HepG2 (cell line): ENCODE data around the gene DDAH1. TPM values are rescaled to one million over a fixed set of nuclear protein-coding genes. Genes with fewer than 3 reads are reported as not detected.

ENCODE experiments used
- ATAC-seq: fragments of 200-7000 bp; cut with Tn5 transposase; 3 replicates; pipeline ENCODE4 v1.9.1; 2020; ENCODE audit warnings: mild to moderate bottlenecking, moderate library complexity
- BruUV-seq: library from RNA; stranded (reverse); fragments of 400-500 nt; replicated peaks from 2 replicates; lab custom pipeline; 2021; lab: Mats Ljungman, UMichigan
- CTCF ChIA-PET: fragments of 300-600 bp; formaldehyde crosslinking; extraction: SDS; loops from one replicate; lab custom pipeline; 2021; ENCODE audit warnings: low total read pairs, inconsistent platforms, low intra/inter-chr PET ratio; lab: Yijun Ruan, JAX
- POLR2A ChIA-PET: fragments of 350-600 bp; sonication (Branson Sonifier 250); formaldehyde crosslinking; loops from one replicate; lab custom pipeline; 2020; ENCODE audit warnings: antibody characterized with exemption, inconsistent platforms; lab: Yijun Ruan, JAX
- DNase-seq: peaks from one replicate; pipeline ENCODE4 v3.0.0-alpha.2; 2015; ENCODE audit warnings: low spot score
- FAIRE-seq: peaks from 3 replicates; lab custom pipeline; 2011; peaks lifted over from hg19 to GRCh38; lab: Jason Lieb, UNC
- H2AFZ ChIP-seq: one replicate; pipeline ENCODE4 v1.6.1; 2011; ENCODE audit warnings: low read length, inconsistent platforms
- H3K27ac ChIP-seq: fragments of 300-600 bp; 3 replicates; pipeline ENCODE4 v1.8.0; 2011; ENCODE audit warnings: mixed run types, mild to moderate bottlenecking, mixed read lengths, low read length, inconsistent platforms; ENCODE audit not compliant: insufficient read depth; ENCODE audit errors: extremely low read length
- H3K27me3 ChIP-seq, 2 experiments: fragments of 200-600 bp in 1 of 2; 2 replicates in 1 of 2; 3 replicates in 1 of 2; pipeline versions ENCODE4 v1.6.0 to v1.8.0; 2011; ENCODE audit warnings: low read length in 2 of 2, mild to moderate bottlenecking in 2 of 2, moderate library complexity in 2 of 2, inconsistent platforms in 1 of 2; ENCODE audit not compliant: insufficient read depth in 2 of 2, control insufficient read depth in 1 of 2
- H3K36me3 ChIP-seq, 2 experiments: fragments of 200-600 bp in 1 of 2; replicated peaks in 1 of 2; 2 replicates in 1 of 2; 3 replicates in 1 of 2; pipeline versions ENCODE4 v1.5.1 to v1.8.0; 2011; ENCODE audit warnings: low read length in 2 of 2, inconsistent platforms in 1 of 2; ENCODE audit not compliant: insufficient read depth in 2 of 2, control insufficient read depth in 1 of 2
- H3K4me1 ChIP-seq: 2 replicates; pipeline ENCODE4 v1.5.1; 2012; ENCODE audit warnings: low read length, inconsistent platforms; ENCODE audit not compliant: insufficient read depth
- H3K4me2 ChIP-seq: 2 replicates; pipeline ENCODE4 v1.6.0; 2011; ENCODE audit warnings: low read depth, low read length, inconsistent platforms
- H3K4me3 ChIP-seq, 3 experiments: fragments of 200-600 bp in 1 of 3; sonication (generic), shearing (Covaris generic) in 1 of 3; replicated peaks in 1 of 3; 2 replicates each; pipeline ENCODE4 v1.5.1; 2011 to 2016; ENCODE audit warnings: low read length in 3 of 3, inconsistent platforms in 2 of 3, low read depth in 2 of 3, mild to moderate bottlenecking in 2 of 3, control low read depth in 1 of 3, mixed read lengths in 1 of 3; ENCODE audit not compliant: insufficient read depth in 1 of 3
- H3K79me2 ChIP-seq: one replicate; pipeline ENCODE4 v1.6.1; 2011; ENCODE audit warnings: low read length, inconsistent platforms; ENCODE audit not compliant: insufficient read depth
- H3K9ac ChIP-seq: 2 replicates; pipeline ENCODE4 v1.6.0; 2011; ENCODE audit warnings: mild to moderate bottlenecking, low read depth, low read length, inconsistent platforms; ENCODE audit not compliant: insufficient read depth
- H3K9me3 ChIP-seq: 2 replicates; pipeline ENCODE4 v1.5.1; 2012; ENCODE audit warnings: mild to moderate bottlenecking, low read length
- H4K20me1 ChIP-seq: 2 replicates; pipeline ENCODE4 v1.6.0; 2011; ENCODE audit warnings: inconsistent platforms, mild to moderate bottlenecking, low read length, moderate library complexity; ENCODE audit not compliant: insufficient read depth
- CTCF ChIP-seq: sonication (generic); formaldehyde crosslinking; IDR thresholded peaks from 2 replicates; pipeline ENCODE4 v1.5.0; 2020; ENCODE audit warnings: mild to moderate bottlenecking, missing genetic modification reagents, moderate library complexity
- GATAD2A ChIP-seq: IDR thresholded peaks from 2 replicates; pipeline ENCODE4 v1.6.1; 2016
- MLLT10 ChIP-seq: sonication (generic); formaldehyde crosslinking; IDR thresholded peaks from 2 replicates; pipeline ENCODE4 v1.4.0; 2020; ENCODE audit warnings: missing genetic modification reagents
- MYPOP ChIP-seq: sonication (generic); formaldehyde crosslinking; IDR thresholded peaks from 2 replicates; pipeline ENCODE4 v1.8.1; 2023; ENCODE audit warnings: mild to moderate bottlenecking, moderate library complexity, missing genetic modification reagents
- PPARG ChIP-seq: conservative IDR thresholded peaks from 2 replicates; pipeline ENCODE4 v1.6.1; 2016; ENCODE audit warnings: missing biosample characterization, missing genetic modification reagents
- ZNF12 ChIP-seq: sonication (generic); formaldehyde crosslinking; IDR thresholded peaks from 2 replicates; pipeline ENCODE4 v1.5.0; 2020; ENCODE audit warnings: missing genetic modification reagents
- ZNF292 ChIP-seq: sonication (generic); formaldehyde crosslinking; IDR thresholded peaks from 2 replicates; pipeline ENCODE4 v1.8.1; 2022; ENCODE audit warnings: mild to moderate bottlenecking, low read depth, missing genetic modification reagents, borderline replicate concordance
- ZNF441 ChIP-seq: sonication (generic); formaldehyde crosslinking; IDR thresholded peaks from 2 replicates; pipeline ENCODE4 v1.7.0; 2021; ENCODE audit warnings: missing genetic modification reagents, borderline replicate concordance
- ZNF891 ChIP-seq: sonication (generic); formaldehyde crosslinking; IDR thresholded peaks from 2 replicates; pipeline ENCODE4 v1.5.0; 2020; ENCODE audit warnings: mild to moderate bottlenecking, missing genetic modification reagents
- ZSCAN29 ChIP-seq: sonication (generic); formaldehyde crosslinking; conservative IDR thresholded peaks from 2 replicates; pipeline ENCODE4 v1.4.0; 2020; ENCODE audit warnings: mild to moderate bottlenecking, missing genetic modification reagents
- WGBS: methylation state at CpG from one replicate; pipeline ENCODE4 v1.1.6; 2017; ENCODE audit warnings: low lambda C conversion rate; 5-methylcytosine and 5-hydroxymethylcytosine counted together
- in situ Hi-C: cut with HindIII; loops from 2 replicates; pipeline ENCODE4 v1.10.0; 2017; ENCODE audit warnings: low pct_unique_long_range_greater_than_20kb; ENCODE audit not compliant: extremely low pct_ligation_motif_present
- intact Hi-C: fragments of 100-400 bp; cut with micrococcal nuclease; formaldehyde crosslinking; loops from one replicate; pipeline ENCODE4 v1.10.0; 2022; ENCODE audit not compliant: unreplicated experiment
- polyA plus RNA-seq, 8 experiments: library from polyadenylated mRNA; depleted of rRNA in 3 of 8; stranded (reverse) in 7 of 8; unstranded in 1 of 8; fragments of >200 nt; fragmentation: Illumina TruSeq in 4 of 8; extraction: Trizol in 4 of 8; gene quantifications; 2 replicates each; pipeline versions ENCODE4 v1.2.1 to v1.2.3, GENCODE V29; 2011 to 2016; ENCODE audit warnings: low read depth in 4 of 8, missing spikeins in 1 of 8, mixed read lengths in 1 of 8; ENCODE audit not compliant: insufficient read depth in 1 of 8
- total RNA-seq, 5 experiments: library from RNA; depleted of rRNA; stranded (reverse); fragments of >200 nt; fragmentation: Illumina TruSeq; extraction: Trizol; gene quantifications; 2 replicates each; pipeline ENCODE4 v1.2.3, GENCODE V29; 2016; ENCODE audit warnings: low read depth in 1 of 5

Gene DDAH1
- total and polyA plus RNA-seq, 2 of the 13 experiments (the other 11 are each of a cell fraction or from before 2014, with no cell fraction given) = 39.7 to 64.4 TPM

GRCh38 chr1:85396194-85396593, 68.8 kb downstream of the DDAH1 start:
- CTCF ChIA-PET = no interaction called here
- FAIRE-seq = no peak
- Histone ChIP-seq H3K9ac (no peak overlapping the region), H3K4me1 (peaks cover 7% of the 10 kb centered on the region; the same call in 1 of the 2 replicates), H3K4me2 (no peak overlapping the region)
- WGBS = no CpG with 5 or more reads among the region's 2 CpGs
- POLR2A ChIA-PET = no interaction called here
- BruUV-seq = no TSS peak
- in situ Hi-C loops = loop anchor here (5.0 kb wide), 1 partner anchor 89 kb away; no protein-coding TSS in a partner anchor
- TF ChIP-seq GATAD2A (CRISPR knock-in tag) (no peak), ZSCAN29 (CRISPR knock-in tag) (no peak), ZNF891 (no peak), PPARG (CRISPR knock-in tag) (no peak), ZNF292 (no peak), ZNF441 (CRISPR knock-in tag) (no peak), ZNF12 (no peak), MLLT10 (no peak), MYPOP (no peak), CTCF (CRISPR knock-in tag) (no peak)
- TF ChIP-seq, all 625 proteins: peak for 0
- Histone ChIP-seq H3K9me3 (no peaks in the 10 kb centered on the region), H3K27me3 (no peaks in the 10 kb centered on the region), H3K27ac (no peak overlapping the region), H3K36me3 (no peaks in the 10 kb centered on the region; a peak in 1 of 5 replicates), H2AFZ (no peak overlapping the region), H4K20me1 (no peaks in the 10 kb centered on the region), H3K4me3 (no peak overlapping the region), H3K79me2 (peaks cover 4% of the 10 kb centered on the region)
- DNase-seq (no peak), ATAC-seq (peak; percentile 22; the same call in 1 of the 3 replicates)
- intact Hi-C loops = no loop called here
